ENCODE measurements around the gene GPR146.

GPR146 gene

DNA sequence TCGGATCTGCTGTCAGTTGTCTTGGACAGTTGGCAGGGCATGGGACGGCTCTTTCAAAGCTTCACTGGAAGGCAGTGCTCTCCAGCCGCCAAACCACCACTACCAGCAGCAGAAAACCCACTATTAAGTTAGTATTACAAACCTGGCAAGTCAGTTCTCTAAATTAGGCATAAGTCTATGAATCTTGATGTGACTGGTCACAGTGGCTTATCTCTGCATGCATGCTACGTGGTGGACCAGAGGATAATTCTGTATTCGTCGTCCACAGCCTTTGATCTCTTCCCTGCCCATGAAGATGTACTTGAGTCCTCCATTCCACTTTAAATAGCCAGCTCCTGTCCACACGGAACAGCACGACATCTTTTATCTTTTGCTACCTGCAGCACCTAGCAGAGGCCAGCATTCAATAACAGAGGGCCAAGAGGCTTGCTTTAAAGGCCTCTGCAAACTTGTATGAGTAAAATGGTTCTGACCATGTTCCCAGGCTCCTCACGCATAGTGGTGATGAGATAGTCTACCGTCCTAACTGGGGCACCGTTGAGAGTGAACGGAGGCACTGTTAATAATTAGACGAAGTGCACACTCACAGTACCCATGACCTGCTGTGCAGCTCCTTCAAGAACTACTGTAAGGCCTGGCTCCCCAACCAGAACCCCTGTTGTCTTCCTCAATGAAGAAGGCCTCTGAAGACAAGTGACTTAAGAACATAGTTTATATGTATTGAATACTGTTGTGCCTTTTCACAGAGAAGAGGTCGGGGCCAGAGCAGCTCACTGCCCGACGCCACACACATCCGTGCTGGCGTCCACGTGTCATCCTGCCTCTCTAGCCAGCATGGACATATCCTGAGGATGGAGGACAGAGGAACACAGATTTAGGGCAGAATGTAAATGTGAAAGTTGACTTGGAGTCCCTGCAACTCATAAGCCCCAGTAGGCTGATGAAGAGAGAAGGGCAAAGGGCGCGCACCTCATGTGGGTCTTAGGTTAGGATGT lies 1.0 kb downstream of the GPR146 start:
- no peak for DNase-seq

DNA sequence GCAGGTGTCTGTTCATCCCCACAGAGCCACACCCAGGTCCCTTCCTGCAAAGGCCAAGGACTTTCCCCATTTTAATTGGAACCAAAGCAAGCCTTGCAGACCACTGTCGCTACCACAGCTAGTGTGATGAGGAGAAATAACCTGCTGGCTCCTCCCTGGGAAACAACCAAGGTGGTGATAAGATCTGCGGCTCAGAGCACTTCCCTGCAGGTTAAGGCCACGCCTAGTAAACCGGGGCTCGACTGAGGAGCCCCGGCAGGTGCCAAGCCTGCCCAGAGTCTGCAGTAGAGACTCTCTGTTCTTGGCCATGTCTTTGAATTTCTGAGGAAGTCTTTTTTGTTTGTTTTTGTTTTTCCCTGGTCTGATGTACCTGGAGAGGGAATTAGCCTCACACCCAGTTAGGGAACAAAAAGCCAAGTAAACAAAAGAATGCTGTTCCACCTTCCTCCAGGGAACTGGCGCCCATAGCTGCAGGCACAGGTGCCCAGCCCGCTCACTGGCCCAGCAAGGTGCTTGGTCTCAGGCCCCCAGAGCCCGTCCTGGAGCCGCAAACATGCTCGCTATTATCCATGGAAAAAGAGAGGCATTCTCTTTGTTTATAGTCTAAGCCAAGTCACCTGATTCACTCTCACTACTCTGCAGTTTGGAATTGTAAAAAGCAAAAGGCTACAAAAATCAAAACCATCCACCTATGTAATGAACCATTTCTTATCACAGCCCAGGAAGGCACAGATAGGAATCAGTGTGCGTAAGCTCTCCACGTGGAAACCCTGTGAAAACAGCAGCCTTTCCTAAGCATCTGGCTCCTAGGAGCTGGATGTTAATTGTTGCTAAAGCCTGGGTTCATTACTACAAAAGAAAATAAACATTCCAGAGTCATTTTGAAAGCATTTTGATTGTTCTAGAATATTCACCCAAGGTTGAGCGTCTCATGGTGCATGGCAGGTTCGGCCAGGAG lies 2.7 kb downstream of the GPR146 start:
- DNase-seq: no peak

DNA sequence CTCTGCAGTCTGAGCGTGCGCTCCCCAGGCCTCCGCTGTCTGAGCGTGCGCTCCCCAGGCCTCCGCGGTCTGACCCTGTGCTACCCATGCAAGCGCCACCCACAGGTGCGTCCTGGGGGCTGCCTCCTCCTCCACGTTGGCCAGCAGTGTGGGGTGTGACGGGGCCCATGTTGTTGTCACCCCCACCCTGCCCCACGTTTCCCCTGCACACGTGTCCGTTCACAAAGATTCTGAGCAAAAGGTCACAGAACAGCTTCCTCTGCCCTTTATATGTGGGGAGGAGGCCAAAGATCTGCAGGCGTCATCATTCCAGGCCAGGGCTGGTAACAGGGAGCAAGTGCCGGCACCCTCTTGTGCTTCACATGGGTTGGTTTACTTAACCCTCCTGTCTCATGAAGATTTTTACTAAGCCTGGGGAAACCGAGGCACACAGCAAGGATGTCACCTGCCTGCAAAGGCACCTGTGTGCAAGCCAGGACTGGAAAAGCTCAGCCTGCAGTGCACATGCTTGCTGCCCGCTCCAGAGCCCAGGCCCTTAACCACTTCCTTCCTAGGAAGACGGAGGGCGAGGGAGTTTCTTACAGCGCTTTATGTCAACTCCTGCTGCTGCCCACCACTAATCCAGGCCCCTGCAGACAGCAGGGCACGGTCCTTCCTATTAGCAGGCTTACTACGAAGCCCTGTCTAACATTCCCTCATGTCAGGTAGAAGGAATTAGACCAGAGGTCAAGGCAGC lies 4.8 kb downstream of the GPR146 start:
- DNase-seq: no peak

DNA sequence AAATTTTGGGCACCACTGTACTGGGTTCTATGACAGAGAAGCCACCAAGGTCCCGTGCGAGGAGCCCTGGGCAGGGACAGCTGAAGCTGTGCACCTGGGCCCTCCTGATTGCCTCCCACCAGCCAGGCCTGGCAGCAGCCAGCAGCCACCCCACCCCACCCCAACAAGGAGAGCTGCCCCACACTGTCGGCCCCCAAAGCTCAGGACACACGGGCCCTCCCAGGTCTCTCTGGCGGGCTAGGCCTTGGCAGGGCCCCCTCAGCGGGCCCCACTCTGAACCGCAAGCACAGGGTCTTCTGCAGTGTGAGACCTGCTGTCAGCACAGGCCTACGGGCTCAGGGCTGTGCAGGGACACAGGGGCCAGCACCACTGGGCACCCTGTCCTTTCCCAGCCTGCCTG lies 5.5 kb downstream of the GPR146 start:
- no peak for DNase-seq

DNA sequence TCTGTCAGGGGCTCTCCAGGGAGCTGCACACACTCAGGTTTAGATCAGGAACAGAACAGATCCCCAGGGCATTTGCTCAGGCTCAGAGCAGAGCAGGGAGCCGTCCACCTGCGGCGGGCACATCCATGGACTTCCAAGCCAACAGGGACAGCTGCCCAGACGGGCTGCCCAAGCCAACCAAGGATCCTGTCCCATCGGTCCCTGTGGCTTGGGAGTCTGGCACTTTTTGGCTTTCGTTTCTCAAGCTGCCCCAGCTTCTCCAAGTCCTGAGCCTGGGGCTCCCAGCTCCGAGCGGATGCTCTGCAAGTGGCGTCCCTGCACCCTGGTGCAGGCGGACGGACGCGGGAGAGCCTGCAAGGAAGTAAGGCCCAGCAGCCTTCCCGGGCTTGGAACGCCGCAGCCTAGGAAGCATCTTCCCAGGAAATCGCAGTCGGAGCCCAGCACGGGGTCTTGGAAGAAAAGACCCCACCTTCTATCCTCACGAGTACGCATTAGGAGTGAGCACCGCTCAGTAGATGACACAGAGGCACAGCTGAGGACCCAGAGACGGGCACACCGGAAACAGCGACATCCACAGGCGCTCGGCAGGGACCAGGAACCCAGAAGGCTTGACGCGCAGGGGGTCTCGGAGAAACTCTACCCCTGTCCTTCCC lies 6.0 kb downstream of the GPR146 start:
- DNase-seq: no peak

DNA sequence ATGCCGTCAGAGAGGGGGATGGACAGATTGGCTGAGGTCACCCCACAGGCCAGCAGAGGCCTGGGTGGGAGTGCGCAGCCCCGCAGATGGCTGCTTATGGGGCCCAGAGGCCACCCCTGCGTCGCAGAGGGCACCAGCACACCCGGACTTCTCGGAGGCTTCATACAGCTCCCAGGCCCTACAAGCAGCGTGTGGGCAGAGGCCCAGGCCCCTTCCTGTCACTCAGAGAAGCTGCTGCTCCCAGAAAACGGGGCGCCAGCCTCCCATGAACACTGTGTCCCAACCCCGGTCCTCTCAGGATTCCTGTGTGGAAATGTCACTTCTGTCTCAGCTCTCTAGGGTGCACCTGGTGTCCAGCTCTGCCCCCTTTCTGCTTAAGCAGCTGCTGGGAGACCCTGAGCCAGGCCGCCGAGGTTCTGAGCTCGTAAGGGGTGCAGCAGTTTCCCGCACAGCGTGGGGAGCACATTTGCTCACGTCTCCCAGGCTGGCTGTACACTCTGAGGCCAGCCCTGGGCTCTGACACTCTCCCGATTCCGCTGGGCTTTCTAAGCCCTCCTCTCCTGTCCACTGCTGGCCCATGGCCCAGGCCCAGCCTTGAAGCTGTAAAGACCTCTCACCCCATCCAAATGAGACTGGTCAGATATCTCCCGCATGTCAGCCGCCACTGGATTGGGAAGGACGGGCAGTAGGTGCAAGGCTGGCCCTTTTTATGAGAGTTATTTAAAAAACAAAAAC lies 6.8 kb downstream of the GPR146 start:
- DNase-seq: no peak

DNA sequence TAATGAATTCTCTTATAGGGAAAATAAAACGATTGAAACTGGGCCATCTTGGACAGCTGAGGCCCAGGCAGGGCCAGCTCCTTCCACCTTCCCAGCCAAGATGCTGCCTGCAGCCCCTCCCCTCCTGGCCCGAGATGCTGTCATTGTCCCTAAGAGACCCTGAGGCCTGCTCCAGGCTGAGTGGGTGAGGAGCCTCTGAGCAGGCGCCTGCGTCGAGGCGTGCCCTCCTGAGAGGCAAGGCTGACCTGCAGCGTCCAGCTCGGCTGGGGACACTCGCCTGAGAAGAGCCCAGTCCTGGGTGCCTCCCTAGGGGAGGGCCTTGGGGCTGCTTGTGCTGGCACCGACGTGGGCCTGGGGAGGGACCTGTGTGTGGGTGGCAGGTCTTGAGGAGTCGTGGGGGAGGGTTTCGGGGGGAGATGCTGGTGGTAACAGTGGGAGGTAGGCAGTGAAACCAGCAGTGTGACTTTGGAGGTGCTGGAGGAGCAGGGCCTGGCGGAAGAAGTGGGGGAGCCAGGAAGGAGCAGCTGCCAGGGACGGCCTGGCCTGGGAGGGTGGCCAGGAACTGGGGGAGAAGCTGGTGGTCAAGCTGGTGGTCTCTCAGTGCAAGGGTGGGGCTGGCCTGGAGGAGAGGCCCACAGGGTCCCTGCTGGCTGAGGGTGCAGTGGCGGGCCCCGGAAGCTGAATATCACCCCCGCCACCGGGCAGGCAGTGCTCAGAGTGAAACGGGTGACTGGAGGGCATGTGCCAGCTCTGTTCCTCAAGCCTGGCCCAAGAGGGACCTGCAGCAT lies 7.9 kb downstream of the GPR146 start:
- no peak for DNase-seq

DNA sequence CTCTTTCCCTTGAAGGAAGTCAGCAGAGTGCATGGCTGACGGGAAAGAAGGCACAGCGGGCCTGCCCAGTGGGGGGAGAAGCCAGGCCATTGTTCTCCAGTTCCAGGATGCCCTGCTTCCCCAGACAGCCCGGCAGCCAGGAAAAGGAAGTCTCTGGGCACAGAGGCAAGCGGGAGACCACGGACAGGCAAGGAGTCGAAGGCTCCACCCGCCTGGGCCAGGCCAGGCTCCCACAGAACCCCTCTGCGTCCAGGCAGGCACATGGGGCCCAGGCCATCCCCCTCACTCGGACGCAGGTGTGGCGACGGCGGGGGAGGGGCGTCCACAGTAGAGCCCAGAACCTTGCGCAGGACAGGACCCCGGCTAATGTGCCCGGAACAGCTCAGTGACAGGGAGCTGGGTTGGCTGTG lies 8.7 kb downstream of the GPR146 start:
- no peak for DNase-seq

DNA sequence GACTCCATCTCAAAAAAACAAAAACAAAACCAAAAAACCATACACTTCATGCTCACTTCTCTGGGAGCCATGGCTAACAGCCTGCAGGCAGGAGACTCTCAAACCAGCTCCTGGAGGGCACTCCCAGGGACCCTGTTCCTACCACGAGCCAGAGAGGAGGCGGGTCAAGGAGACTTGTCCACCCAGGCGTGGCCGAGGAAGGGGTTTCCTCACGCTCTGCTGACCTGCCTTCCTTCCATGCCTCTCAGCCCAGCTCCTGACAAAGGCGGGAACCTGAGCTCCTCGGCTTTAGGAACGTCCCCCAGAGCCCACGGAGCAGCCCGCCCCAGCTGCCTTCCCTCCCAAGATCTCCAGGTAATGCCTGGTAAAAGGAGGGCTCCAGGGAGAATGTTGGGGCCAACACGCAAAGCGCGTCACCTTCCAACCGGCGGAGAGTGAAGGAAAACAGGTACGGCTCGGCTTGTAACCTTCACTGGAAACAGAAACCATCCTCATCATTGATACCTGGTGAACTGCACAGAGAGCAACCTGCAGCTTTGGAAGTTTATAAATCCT lies 9.5 kb downstream of the GPR146 start:
- no peak for DNase-seq

DNA sequence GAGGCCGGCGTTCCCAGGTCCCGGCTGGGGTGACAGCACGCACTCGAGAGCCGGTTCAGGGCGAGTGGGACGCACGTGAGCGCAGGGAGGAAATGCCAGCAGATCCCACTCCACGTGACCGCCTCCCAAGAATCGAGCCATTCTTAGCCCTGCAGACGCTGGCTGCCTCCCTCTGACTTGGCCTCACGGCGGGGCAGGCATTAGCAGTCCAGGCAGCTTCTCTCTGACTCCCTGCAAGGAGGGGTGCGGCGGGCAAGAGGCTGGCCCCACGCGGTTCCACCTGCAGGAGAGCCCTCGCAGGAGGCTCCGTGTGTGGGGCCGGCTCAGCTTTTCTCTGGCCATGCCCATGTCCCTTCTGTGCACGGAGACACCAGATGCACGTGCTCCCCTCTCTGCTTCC lies 10.1 kb downstream of the GPR146 start:
- no peak for DNase-seq

DNA sequence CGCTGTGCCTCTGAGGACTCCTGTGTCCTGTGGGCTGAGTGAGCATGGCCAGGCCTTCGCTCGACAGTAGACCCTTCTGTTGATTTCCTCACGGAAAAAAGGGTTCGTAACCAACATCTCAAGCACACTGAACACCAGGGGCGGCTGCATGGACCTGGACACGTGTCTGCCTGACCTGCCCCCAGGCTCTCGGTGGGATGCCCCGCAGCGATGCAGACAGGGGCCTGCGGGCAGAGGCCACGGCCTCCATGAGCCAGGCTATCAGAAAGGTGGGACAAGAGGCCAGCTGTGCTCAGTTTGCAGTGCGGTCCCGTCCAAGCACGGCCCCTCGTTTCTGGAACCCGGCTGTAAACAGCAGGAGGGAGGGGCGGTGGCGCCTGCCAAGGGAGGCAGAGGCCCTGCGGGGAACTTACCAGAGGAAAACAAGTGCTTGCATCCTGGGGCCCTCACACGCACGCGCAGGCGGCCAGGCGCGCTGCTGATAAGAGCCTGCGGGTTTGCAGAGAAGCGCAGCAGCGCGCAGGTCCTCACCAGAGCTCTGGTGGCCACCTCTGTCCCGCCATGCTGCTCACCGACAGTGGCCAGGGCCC lies 10.6 kb downstream of the GPR146 start:
- no peak for DNase-seq

DNA sequence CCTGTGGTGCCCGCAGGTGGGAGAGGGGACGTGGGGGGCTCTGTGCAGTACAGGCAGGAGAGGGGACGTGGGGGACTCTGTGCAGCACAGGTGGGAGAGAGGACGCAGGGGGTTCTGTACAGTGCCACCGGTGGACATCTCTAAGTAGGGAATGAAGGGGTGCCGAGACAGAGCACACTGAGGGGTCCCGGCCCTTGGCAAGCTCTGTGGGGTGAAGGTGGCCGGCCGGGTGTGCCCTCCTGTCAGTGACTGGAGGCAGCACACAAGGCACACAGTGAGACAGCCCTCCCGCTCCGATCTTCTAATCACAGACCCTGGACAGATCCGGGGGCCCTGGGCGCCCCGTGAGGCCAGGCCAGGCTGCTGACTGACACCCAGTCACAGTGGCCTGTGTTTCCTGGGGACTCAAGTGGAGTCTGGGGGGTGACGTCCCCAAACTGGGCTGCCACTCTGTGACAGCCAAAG lies 11.2 kb downstream of the GPR146 start:
- DNase-seq: no peak

DNA sequence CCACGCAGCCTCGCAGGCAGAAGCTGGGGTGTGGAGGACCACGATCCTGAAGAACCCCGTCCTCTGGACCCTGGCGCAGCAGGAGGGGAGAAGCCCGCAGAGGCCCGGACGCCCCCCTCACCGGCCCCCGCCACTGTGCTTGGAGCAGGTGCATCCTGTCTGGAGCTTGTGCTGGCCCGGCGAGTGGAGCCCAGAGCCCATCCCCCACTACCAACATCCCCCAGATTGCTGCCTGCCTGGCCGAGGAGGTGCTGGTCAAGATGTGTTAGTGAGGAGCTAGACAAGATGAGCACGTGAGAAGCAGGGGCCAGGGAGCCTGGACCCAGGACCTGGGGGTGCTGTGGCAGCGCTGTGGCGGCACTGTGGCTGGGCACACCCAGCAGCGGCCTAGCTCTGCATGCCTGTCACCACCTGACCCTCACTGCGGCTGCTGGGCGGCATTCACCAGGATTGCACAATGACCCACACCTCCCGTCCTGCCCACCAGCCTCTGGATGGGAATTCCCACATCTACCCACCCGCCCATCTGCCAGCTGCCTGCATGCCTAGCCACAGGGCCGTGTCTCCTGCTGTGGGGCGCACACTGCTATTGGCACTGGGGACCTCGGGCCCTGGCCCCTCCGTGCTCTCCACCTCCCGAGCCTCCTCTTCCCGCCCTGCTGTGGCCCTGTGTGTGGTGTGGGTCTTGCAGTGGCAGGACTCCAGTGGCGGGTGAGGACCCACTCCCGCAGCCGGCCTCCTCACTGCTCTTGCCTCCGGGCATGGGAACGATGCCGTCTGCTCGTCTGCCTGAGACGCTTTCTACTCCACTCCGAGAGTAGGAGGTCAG lies 11.8 kb downstream of the GPR146 start:
- no peak for DNase-seq

DNA sequence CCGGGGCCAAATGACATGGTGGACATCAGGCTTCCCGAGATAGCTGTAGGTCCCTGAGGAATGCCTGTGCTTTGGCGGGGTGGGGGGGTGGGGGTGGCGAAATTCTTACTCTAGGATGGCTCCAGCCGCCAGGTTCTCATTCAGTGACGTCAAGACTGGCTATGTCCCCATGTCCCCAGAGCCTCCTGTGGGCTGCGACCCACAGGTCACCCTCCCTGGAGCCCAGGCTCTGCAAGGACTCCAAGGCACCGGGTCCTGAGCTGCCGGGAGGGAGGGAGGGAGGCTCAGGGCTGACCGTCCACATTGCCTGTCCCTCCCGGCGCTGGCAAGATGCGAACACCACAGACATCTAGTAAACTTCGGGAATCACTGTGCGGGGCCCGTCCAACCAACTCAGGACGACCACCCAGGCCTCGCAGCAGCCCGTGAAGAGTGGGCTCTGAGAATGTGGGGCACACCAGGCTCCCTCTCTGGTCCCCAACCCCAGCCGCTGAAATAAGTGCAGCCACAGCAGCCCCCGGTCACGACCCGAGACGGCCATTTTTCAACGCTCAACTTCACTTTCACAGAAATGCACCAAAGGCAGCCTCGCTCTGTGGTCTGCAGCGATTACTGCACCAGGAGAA lies 12.6 kb downstream of the GPR146 start:
- no peak for DNase-seq

DNA sequence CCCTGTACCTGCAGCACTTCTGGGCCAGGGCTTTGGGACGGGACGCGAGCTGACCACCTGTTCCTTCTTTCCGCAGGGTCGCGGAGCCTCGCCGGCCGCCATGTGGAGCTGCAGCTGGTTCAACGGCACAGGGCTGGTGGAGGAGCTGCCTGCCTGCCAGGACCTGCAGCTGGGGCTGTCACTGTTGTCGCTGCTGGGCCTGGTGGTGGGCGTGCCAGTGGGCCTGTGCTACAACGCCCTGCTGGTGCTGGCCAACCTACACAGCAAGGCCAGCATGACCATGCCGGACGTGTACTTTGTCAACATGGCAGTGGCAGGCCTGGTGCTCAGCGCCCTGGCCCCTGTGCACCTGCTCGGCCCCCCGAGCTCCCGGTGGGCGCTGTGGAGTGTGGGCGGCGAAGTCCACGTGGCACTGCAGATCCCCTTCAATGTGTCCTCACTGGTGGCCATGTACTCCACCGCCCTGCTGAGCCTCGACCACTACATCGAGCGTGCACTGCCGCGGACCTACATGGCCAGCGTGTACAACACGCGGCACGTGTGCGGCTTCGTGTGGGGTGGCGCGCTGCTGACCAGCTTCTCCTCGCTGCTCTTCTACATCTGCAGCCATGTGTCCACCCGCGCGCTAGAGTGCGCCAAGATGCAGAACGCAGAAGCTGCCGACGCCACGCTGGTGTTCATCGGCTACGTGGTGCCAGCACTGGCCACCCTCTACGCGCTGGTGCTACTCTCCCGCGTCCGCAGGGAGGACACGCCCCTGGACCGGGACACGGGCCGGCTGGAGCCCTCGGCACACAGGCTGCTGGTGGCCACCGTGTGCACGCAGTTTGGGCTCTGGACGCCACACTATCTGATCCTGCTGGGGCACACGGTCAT lies 13.3 kb downstream of the GPR146 start:
- DNase-seq: no peak

DNA sequence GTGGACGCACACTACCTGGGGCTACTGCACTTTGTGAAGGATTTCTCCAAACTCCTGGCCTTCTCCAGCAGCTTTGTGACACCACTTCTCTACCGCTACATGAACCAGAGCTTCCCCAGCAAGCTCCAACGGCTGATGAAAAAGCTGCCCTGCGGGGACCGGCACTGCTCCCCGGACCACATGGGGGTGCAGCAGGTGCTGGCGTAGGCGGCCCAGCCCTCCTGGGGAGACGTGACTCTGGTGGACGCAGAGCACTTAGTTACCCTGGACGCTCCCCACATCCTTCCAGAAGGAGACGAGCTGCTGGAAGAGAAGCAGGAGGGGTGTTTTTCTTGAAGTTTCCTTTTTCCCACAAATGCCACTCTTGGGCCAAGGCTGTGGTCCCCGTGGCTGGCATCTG lies 14.0 kb downstream of the GPR146 start:
- no peak for DNase-seq

DNA sequence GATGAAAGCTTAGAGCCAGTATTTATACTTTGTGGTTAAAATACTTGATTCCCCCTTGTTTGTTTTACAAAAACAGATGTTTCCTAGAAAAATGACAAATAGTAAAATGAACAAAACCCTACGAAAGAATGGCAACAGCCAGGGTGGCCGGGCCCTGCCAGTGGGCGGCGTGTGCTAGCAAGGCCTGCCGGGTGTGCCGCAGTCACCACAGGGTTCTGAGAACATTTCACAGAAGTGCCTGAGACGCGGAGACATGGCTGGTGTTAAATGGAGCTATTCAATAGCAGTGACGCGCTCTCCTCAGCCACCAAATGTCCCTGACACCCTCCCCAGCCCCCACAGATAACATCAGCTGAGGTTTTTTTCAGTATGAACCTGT lies 14.5 kb downstream of the GPR146 start:
- peak; percentile 31 for DNase-seq

Data from fibroblast of skin of abdomen (primary cell).